Spinal cord (tissue), 10 donors: ENCODE measurements around the gene IFT88. TPM values are rescaled to one million over a fixed set of nuclear protein-coding genes. Genes with fewer than 3 reads are reported as not detected.

Source experiments
- DNase-seq, 6 donors: peaks; one replicate each; pipeline versions ENCODE4 v3.0.0 to v3.0.0-alpha.2; 2013 to 2015; ENCODE audit warnings: low spot score in 6 of 6, low read depth in 4 of 6
- H3K27ac ChIP-seq: one replicate; pipeline ENCODE4 v1.5.1; 2013; ENCODE audit warnings: low read depth, low read length, control low read depth
- H3K27me3 ChIP-seq: one replicate; pipeline ENCODE4 v1.6.1; 2013; ENCODE audit warnings: low read length; ENCODE audit not compliant: control insufficient read depth, insufficient read depth
- H3K36me3 ChIP-seq: one replicate; pipeline ENCODE4 v1.6.1; 2013; ENCODE audit warnings: low read length; ENCODE audit not compliant: control insufficient read depth, insufficient read depth
- H3K4me1 ChIP-seq: one replicate; pipeline ENCODE4 v1.6.1; 2013; ENCODE audit warnings: low read length; ENCODE audit not compliant: control insufficient read depth, insufficient read depth
- H3K4me3 ChIP-seq: one replicate; pipeline ENCODE4 v1.5.1; 2013; ENCODE audit warnings: low read depth, low read length, control low read depth
- H3K9me3 ChIP-seq: one replicate; pipeline ENCODE4 v1.6.1; 2013; ENCODE audit warnings: low read length; ENCODE audit not compliant: control insufficient read depth, insufficient read depth
- WGBS: methylation state at CpG from one replicate; pipeline ENCODE4 v1.1.5; 2013; ENCODE audit warnings: missing lambda C conversion rate; ENCODE audit not compliant: insufficient coverage; 5-methylcytosine and 5-hydroxymethylcytosine counted together
- polyA plus RNA-seq, 2 donors: library from polyadenylated mRNA; unstranded; fragments of 120-200 nt; gene quantifications; one replicate each; pipeline ENCODE4 v1.2.1, GENCODE V29; 2013; ENCODE audit not compliant: insufficient read length in 2 of 2
- total RNA-seq, 2 donors: library from RNA; depleted of rRNA in 1 of 2; stranded (reverse); fragments of 120-200 nt in 1 of 2; fragments of >200 nt in 1 of 2; gene quantifications; one replicate each; pipeline versions ENCODE4 v1.2.3 to v1.2.4, GENCODE V29; 2013 to 2014
- donor health status: healthy.

IFT88 gene
- total and polyA plus RNA-seq, 4 donors = 23.1 to 31.6 (median 27.8) TPM

DNA sequence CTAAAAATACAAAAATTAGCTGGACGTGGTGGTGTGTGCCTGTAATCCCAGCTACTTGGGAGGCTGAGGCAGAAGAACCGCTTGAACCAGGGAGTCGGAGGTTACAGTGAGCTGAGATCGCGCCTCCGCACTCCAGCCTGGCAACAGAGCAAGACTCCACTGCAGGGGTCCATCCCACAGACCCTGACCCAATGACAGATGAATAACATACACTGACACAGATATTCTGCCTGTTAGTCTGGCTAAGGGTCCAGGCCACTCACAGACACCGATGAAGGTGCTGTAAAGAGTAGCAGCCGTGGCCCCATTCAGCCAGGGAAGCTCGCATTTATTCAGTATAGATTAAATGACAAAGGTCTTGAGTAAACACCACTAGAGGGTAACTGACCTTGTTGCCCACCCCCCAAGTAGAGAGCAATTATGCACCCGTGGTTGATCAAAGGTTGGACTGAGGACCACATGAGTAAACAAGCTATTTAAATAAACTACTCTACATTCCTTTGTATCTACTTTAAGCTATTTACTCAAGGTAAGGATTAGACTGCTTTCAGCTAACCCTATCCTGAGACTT is 32.8 kb upstream of the IFT88 start:
- Histone ChIP-seq H3K27me3 (no peaks in the 10 kb centered on the region), H3K4me1 (no peaks in the 10 kb centered on the region), H3K9me3 (peaks cover 2% of the 10 kb centered on the region), H3K4me3 (no peak overlapping the region), H3K36me3 (no peaks in the 10 kb centered on the region), H3K27ac (no peak overlapping the region)
- 90% methylated on average over 6 of the region's 10 CpGs for WGBS
- DNase-seq = no peak

DNA sequence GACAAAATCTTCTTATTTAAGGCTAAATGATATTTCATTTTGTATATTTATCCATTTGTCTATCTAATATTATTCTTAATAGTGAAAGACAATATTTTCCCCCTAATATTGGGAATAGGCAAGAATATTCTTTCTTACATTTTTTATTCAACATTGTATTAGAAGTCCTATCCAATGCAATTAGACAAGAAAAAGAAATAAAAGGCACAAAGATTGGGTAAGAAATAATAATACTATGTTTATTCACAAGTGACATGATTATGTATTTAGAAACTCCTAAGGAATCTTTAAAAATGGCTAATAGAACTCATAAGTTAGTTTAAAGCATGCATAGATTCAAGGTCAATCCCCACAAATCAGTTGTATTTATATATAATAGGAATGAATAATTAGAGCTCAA is 30.0 kb upstream of the IFT88 start:
- H3K4me3 ChIP-seq = no peak overlapping the region
- no peaks in the 10 kb centered on the region for H3K27me3 ChIP-seq
- no peaks in the 10 kb centered on the region for H3K4me1 ChIP-seq
- H3K27ac ChIP-seq = no peak overlapping the region
- peaks cover 2% of the 10 kb centered on the region for H3K9me3 ChIP-seq
- no peak for DNase-seq
- no peaks in the 10 kb centered on the region for H3K36me3 ChIP-seq

DNA sequence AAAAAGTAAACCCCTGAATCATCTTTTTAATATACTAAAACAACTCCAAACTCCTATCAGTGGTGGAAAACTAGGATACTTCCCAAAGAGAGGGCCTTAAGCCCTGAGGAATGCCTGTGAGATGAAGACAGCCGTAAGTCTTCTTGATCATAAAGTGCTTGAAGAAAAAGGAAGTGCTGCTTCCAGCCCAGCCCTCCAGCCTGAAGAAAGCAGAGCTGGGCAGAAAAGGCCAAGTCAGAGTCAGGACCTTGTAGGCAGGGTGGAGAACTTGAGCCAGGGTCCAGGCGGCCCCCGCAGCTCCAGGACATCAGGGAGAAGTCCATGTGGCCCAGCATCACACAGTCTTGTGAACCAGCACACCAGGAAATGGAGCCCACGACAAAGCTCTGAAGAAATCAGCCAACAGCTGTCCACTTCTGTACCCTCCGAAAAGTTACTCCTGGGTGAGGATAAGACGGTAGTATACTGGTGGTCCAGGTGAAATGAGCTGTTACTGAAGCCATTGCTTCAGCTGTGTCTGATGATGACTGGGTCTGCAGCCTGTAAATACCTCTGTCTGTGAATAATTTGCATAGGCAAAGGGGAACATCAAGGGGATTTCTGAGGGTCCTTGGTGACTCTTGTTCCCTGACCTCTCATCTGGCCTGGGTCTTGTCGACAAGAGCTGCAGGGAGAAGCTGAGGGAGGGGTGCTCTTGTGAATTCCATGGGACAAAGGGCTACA is 22.6 kb upstream of the IFT88 start:
- H3K4me1 ChIP-seq = no peaks in the 10 kb centered on the region
- DNase-seq = no peak
- H3K9me3 ChIP-seq = no peaks in the 10 kb centered on the region
- no peaks in the 10 kb centered on the region for H3K27me3 ChIP-seq
- H3K27ac ChIP-seq = no peak overlapping the region
- WGBS = 90% methylated on average over 7 of the region's 7 CpGs
- no peaks in the 10 kb centered on the region for H3K36me3 ChIP-seq
- H3K4me3 ChIP-seq = no peak overlapping the region

DNA sequence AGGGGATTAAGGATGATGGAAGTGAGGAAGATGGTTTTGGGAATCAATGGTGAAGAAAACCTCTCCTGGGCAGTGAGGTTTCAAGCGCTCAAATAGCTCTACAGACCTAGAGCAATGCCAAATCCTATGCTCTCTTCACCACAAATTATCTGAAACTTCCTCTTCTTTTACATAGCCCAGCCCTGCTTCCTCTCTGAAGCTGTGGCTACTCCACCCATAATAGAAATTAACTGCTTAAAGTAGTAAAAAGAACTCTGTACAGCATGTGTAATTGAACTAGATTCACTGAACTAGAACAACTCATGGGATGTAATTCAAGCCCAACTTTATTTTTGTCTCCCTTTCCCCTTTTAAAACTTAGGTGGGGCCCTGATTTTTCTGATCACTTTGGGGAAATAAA is 20.4 kb upstream of the IFT88 start:
- DNase-seq = no peak
- Histone ChIP-seq H3K4me1 (no peaks in the 10 kb centered on the region), H3K4me3 (no peak overlapping the region), H3K27me3 (no peaks in the 10 kb centered on the region), H3K9me3 (no peaks in the 10 kb centered on the region), H3K36me3 (no peaks in the 10 kb centered on the region), H3K27ac (no peak overlapping the region)
- WGBS = no CpG with 5 or more reads among the region's 1 CpG

GRCh38 chr13:20547479-20547908 is 19.5 kb upstream of the IFT88 start:
- WGBS = 60% methylated on average over 1 of the region's 4 CpGs
- H3K27ac ChIP-seq = no peak overlapping the region
- H3K9me3 ChIP-seq = no peaks in the 10 kb centered on the region
- no peak for DNase-seq
- H3K4me3 ChIP-seq = no peak overlapping the region
- no peaks in the 10 kb centered on the region for H3K27me3 ChIP-seq
- H3K4me1 ChIP-seq = peaks cover 2% of the 10 kb centered on the region
- no peaks in the 10 kb centered on the region for H3K36me3 ChIP-seq

- H3K4me1 ChIP-seq = peaks cover 17% of the 10 kb centered on the region
- no peak overlapping the region for H3K4me3 ChIP-seq
- H3K9me3 ChIP-seq = no peaks in the 10 kb centered on the region
- no peak overlapping the region for H3K27ac ChIP-seq
- 57% methylated on average over 2 of the region's 5 CpGs for WGBS
- H3K36me3 ChIP-seq = no peaks in the 10 kb centered on the region
- no peak for DNase-seq
- H3K27me3 ChIP-seq = no peaks in the 10 kb centered on the region
These were observed 16.2 kb upstream of the IFT88 start for GRCh38 chr13:20550799-20551198.

GRCh38 chr13:20553311-20553710 is 13.6 kb upstream of the IFT88 start:
- H3K27ac ChIP-seq = peak overlapping the region; percentile 80
- H3K36me3 ChIP-seq = no peaks in the 10 kb centered on the region
- 21% methylated on average over 2 of the region's 3 CpGs for WGBS
- peaks cover 17% of the 10 kb centered on the region for H3K4me1 ChIP-seq
- no peaks in the 10 kb centered on the region for H3K9me3 ChIP-seq
- no peaks in the 10 kb centered on the region for H3K27me3 ChIP-seq
- DNase-seq = peak in 4 of 6 donors; percentile 51 to 85 (median 66)
- H3K4me3 ChIP-seq = no peak overlapping the region

DNA sequence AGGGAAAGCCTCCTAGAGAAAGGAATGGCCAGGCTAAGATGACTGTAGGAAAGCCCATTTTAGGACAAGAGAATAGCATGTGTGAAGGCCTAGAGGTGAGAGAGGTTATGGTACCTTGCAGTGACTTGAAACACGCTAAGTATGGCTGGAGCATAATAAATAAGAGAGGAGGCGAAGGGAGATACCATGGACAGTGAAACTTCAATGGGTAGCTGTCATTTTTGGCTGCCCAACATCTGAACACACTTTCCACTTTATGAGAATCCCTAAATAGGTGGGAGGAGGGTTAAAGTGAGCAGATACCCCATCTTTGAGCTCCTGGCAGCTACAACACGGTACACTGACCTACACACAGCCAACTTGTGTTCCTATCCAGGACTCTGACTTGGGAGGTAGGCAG is 8.0 kb upstream of the IFT88 start:
- H3K36me3 ChIP-seq = no peaks in the 10 kb centered on the region
- H3K27ac ChIP-seq = no peak overlapping the region
- peaks cover 4% of the 10 kb centered on the region for H3K4me1 ChIP-seq
- no peaks in the 10 kb centered on the region for H3K27me3 ChIP-seq
- no peak for DNase-seq
- no peaks in the 10 kb centered on the region for H3K9me3 ChIP-seq
- H3K4me3 ChIP-seq = no peak overlapping the region
- WGBS = 88% methylated on average over 1 of the region's 3 CpGs

DNA sequence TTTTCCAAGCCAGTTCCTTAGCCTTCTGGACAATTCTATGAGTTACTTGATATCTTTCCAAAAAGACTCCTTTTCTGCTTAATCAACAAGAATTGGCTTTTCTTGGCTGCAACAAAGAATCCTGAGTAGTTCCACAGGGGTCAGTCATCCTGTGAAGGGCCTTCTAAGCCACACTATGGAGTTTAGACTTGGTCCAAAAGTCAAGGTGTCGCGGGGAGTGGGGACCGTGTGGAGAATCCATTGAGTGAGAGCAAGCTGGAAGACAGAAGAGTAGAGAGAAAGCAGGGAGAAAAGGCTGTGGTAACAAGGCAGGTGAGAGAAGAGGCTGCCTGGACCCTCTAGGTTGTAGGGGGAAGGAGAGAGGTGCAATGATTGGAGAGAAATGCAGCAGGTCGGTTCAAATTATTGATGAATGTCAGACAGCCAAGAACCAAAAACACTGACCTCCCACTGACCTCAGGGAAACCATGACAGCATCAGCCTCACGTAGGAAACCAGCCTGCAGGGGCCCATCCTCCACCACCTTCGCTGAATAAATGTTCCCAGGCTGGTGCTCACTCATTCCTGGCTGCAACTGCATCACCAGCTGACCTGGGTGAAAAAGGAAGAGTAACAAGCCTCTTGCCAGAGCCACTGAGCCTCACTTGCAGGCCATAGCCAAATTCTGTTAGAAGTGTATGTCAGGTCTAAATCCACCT is 7.1 kb upstream of the IFT88 start:
- H3K9me3 ChIP-seq = no peaks in the 10 kb centered on the region
- no peaks in the 10 kb centered on the region for H3K4me1 ChIP-seq
- H3K27ac ChIP-seq = no peak overlapping the region
- no peak overlapping the region for H3K4me3 ChIP-seq
- H3K27me3 ChIP-seq = no peaks in the 10 kb centered on the region
- peak in 1 of 6 donors; percentile 9 for DNase-seq
- H3K36me3 ChIP-seq = no peaks in the 10 kb centered on the region
- WGBS = 76% methylated on average over 4 of the region's 6 CpGs

DNA sequence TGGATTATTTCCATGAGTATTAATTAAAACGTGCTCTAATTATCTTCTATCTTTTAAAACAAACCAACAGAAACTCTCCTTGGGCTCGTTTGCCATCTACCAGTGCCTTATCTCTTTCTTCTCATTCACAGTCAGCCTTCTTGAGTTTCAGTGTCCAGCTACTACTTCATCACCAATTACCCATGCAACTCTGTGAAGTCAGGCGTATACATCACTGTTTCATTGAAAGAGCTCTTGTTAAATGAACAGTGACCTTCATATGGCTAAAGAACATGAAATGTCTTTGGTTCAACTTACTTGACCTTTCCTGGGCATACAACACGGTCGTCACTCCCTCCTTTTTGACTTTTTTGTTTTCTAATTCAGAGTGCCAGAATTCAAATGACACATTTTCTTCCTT is 5.2 kb upstream of the IFT88 start:
- Histone ChIP-seq H3K27me3 (no peaks in the 10 kb centered on the region), H3K36me3 (no peaks in the 10 kb centered on the region), H3K4me3 (no peak overlapping the region), H3K27ac (peak overlapping the region; percentile 58), H3K4me1 (peaks cover 7% of the 10 kb centered on the region), H3K9me3 (no peaks in the 10 kb centered on the region)
- DNase-seq = peak in 1 of 6 donors; percentile 7
- 20% methylated on average over 4 of the region's 5 CpGs for WGBS
